K562 (cell line): ENCODE data around the gene IGF1R.

Experiments used
- CEBPB ChIP-seq: fragments of 450-650 bp; IDR thresholded peaks from 2 replicates; pipeline ENCODE4 v1.6.1; 2016; ENCODE audit warnings: missing genetic modification characterization, missing compliant biosample characterization
- CREM ChIP-seq: IDR thresholded peaks from 2 replicates; pipeline ENCODE4 v1.6.1; 2014; ENCODE audit warnings: antibody characterized with exemption, low read depth
- FOSL1 ChIP-seq: fragments of 200-800 bp; sonication (Bioruptor generic); conservative IDR thresholded peaks from 2 replicates; pipeline ENCODE4 v1.6.1; 2016; ENCODE audit warnings: missing genetic modification characterization, missing compliant biosample characterization
- NRF1 ChIP-seq, 2 experiments: fragments of 450-650 bp; IDR thresholded peaks in 1 of 2; conservative IDR thresholded peaks in 1 of 2; 2 replicates each; pipeline ENCODE4 v1.6.1; 2014; ENCODE audit warnings: mild to moderate bottlenecking in 2 of 2
- RBM39 ChIP-seq: fragments of 200-400 bp; formaldehyde crosslinking; optimal IDR thresholded peaks from 2 replicates; pipeline ENCODE3; 2018; ENCODE audit warnings: low read depth, low read length
- ZNF175 ChIP-seq: fragments of 200-800 bp; sonication (Bioruptor generic); IDR thresholded peaks from 2 replicates; pipeline ENCODE4 v1.6.1; 2016; ENCODE audit warnings: low read depth, mild to moderate bottlenecking, missing genetic modification characterization, missing compliant biosample characterization
- TF ChIP-seq, protein P1 (sequence below), 3 experiments: IDR thresholded peaks in 2 of 3; conservative IDR thresholded peaks in 1 of 3; 2 replicates each; pipeline ENCODE4 v1.5.1; 2011 to 2012; ENCODE audit warnings: low read length in 3 of 3, mild to moderate bottlenecking in 3 of 3, control low read depth in 2 of 3, improper control_type of control experiment in 1 of 3, inconsistent platforms in 1 of 3, low read depth in 1 of 3, mixed read lengths in 1 of 3, moderate library complexity in 1 of 3; ENCODE audit not compliant: insufficient read depth in 2 of 3
- TF ChIP-seq, protein P2 (sequence below), 3 experiments: fragments of 200-800 bp in 1 of 3; fragments of 250-450 bp in 1 of 3; fragments of 450-650 bp in 1 of 3; sonication (Bioruptor Pico) in 1 of 3; sonication (Bioruptor generic) in 1 of 3; formaldehyde crosslinking in 1 of 3; IDR thresholded peaks; 2 replicates each; pipeline versions ENCODE4 v1.6.1 to v1.8.0; 2016 to 2022; ENCODE audit warnings: mild to moderate bottlenecking in 2 of 3, missing genetic modification characterization in 2 of 3, missing compliant biosample characterization in 1 of 3, moderate library complexity in 1 of 3

DNA sequence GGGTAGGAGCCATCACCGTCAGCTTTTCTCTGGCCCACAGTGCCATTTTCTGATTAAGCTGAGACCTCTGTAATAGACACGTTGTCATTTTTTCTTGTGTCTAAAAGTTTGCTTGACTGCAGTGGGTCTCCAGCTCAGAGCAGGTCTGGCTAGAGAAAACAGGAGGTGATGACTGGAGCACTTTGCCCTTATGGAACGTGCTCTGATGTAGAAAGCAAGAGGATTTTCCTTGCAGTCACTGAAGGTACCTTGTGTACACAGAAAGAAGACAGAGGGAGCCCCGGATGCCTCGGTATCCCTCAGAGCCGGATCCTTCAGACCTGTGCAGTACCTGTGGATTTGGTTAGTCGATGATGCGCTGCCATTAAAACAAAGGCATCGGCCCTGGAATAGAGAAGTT is 76.2 kb downstream of the IGF1R start:
- TF ChIP-seq, protein P1, sequence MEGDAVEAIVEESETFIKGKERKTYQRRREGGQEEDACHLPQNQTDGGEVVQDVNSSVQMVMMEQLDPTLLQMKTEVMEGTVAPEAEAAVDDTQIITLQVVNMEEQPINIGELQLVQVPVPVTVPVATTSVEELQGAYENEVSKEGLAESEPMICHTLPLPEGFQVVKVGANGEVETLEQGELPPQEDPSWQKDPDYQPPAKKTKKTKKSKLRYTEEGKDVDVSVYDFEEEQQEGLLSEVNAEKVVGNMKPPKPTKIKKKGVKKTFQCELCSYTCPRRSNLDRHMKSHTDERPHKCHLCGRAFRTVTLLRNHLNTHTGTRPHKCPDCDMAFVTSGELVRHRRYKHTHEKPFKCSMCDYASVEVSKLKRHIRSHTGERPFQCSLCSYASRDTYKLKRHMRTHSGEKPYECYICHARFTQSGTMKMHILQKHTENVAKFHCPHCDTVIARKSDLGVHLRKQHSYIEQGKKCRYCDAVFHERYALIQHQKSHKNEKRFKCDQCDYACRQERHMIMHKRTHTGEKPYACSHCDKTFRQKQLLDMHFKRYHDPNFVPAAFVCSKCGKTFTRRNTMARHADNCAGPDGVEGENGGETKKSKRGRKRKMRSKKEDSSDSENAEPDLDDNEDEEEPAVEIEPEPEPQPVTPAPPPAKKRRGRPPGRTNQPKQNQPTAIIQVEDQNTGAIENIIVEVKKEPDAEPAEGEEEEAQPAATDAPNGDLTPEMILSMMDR (IDR thresholded peaks at IDR 0.05 in 2 of 3, conservative IDR thresholded peaks at IDR 0.05 in 1 of 3; ENCODE audit: insufficient read depth in 2 of 3, low read depth in 1 of 3, low read length in 3 of 3): no peak
- no peak for TF ChIP-seq FOSL1 (tag)
- no peak for TF ChIP-seq ZNF175 (CRISPR knock-in tag)
- TF ChIP-seq CREM: no peak
- TF ChIP-seq RBM39: no peak
- TF ChIP-seq, protein P2, sequence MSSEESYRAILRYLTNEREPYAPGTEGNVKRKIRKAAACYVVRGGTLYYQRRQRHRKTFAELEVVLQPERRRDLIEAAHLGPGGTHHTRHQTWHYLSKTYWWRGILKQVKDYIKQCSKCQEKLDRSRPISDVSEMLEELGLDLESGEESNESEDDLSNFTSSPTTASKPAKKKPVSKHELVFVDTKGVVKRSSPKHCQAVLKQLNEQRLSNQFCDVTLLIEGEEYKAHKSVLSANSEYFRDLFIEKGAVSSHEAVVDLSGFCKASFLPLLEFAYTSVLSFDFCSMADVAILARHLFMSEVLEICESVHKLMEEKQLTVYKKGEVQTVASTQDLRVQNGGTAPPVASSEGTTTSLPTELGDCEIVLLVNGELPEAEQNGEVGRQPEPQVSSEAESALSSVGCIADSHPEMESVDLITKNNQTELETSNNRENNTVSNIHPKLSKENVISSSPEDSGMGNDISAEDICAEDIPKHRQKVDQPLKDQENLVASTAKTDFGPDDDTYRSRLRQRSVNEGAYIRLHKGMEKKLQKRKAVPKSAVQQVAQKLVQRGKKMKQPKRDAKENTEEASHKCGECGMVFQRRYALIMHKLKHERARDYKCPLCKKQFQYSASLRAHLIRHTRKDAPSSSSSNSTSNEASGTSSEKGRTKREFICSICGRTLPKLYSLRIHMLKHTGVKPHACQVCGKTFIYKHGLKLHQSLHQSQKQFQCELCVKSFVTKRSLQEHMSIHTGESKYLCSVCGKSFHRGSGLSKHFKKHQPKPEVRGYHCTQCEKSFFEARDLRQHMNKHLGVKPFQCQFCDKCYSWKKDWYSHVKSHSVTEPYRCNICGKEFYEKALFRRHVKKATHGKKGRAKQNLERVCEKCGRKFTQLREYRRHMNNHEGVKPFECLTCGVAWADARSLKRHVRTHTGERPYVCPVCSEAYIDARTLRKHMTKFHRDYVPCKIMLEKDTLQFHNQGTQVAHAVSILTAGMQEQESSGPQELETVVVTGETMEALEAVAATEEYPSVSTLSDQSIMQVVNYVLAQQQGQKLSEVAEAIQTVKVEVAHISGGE (CRISPR knock-in tag; IDR thresholded peaks at IDR 0.05): no peak
- no peak for TF ChIP-seq NRF1 (conservative IDR thresholded peaks at IDR 0.05 in 1 of 2, IDR thresholded peaks at IDR 0.05 in 1 of 2)
- no peak for TF ChIP-seq CEBPB (tag)
